ENCODE measurements around the gene TRIOBP.

TRIOBP gene

GRCh38 chr22:37820350-37820749 is 123.5 kb downstream of the TRIOBP start:
- Histone ChIP-seq H3K27me3 (ENCODE audit: insufficient read depth, low read length) (peaks cover 63% of the 10 kb centered on the region), H3K36me3 (ENCODE audit: insufficient read depth, low read depth, low read length) (peaks cover 8% of the 10 kb centered on the region; the same call in 1 of the 2 replicates), H3K4me1 (ENCODE audit: insufficient read depth, low read length) (peaks cover 14% of the 10 kb centered on the region; the same call in 1 of the 2 replicates), H3K9ac (ENCODE audit: low read depth, low read length) (no peak overlapping the region), H3K27ac (ENCODE audit: low read length) (no peak overlapping the region), H3K9me3 (ENCODE audit: insufficient read depth, low read depth, low read length) (no peaks in the 10 kb centered on the region), H3K4me3 (ENCODE audit: low read length) (no peak overlapping the region)

- H3K9me3 ChIP-seq (ENCODE audit: insufficient read depth, low read depth, low read length) = no peaks in the 10 kb centered on the region
- no peak overlapping the region; the same call in 1 of the 2 replicates for H3K4me3 ChIP-seq (ENCODE audit: low read length)
- H3K36me3 ChIP-seq (ENCODE audit: insufficient read depth, low read depth, low read length) = no peaks in the 10 kb centered on the region
- H3K27ac ChIP-seq (ENCODE audit: low read length) = no peak overlapping the region
- no peak overlapping the region for H3K9ac ChIP-seq (ENCODE audit: low read depth, low read length)
- peaks cover 14% of the 10 kb centered on the region; the same call in 1 of the 2 replicates for H3K4me1 ChIP-seq (ENCODE audit: insufficient read depth, low read length)
- H3K27me3 ChIP-seq (ENCODE audit: insufficient read depth, low read length) = peaks cover 72% of the 10 kb centered on the region
Measured at GRCh38 chr22:37822079-37822833, 125.4 kb downstream of the TRIOBP start.

- Histone ChIP-seq H3K4me1 (ENCODE audit: insufficient read depth, low read length) (peaks cover 14% of the 10 kb centered on the region; the same call in 1 of the 2 replicates), H3K9me3 (ENCODE audit: insufficient read depth, low read depth, low read length) (no peaks in the 10 kb centered on the region), H3K36me3 (ENCODE audit: insufficient read depth, low read depth, low read length) (no peaks in the 10 kb centered on the region), H3K27ac (ENCODE audit: low read length) (no peak within 1 kb of the TSS), H3K27me3 (ENCODE audit: insufficient read depth, low read length) (peaks cover 71% of the 10 kb centered on the region), H3K4me3 (ENCODE audit: low read length) (no peak within 1 kb of the TSS; the same call in 1 of the 2 replicates), H3K9ac (ENCODE audit: low read depth, low read length) (no peak within 1 kb of the TSS)
Measured at GRCh38 chr22:37823134-37823985, 126.5 kb downstream of the TRIOBP start, which contains the start of gene GALR3. Gene GALR3 (plus strand): TSS chr22:37823382. CDS start chr22:37823407, 25 bp downstream.

- peaks cover 55% of the 10 kb centered on the region for H3K27me3 ChIP-seq (ENCODE audit: insufficient read depth, low read length)
- H3K36me3 ChIP-seq (ENCODE audit: insufficient read depth, low read depth, low read length) = no peaks in the 10 kb centered on the region
- no peaks in the 10 kb centered on the region for H3K9me3 ChIP-seq (ENCODE audit: insufficient read depth, low read depth, low read length)
- H3K4me1 ChIP-seq (ENCODE audit: insufficient read depth, low read length) = peaks cover 11% of the 10 kb centered on the region; the same call in 1 of the 2 replicates
- H3K4me3 ChIP-seq (ENCODE audit: low read length) = peak overlapping the region; percentile 37; the same call in 1 of the 2 replicates
- no peak overlapping the region for H3K27ac ChIP-seq (ENCODE audit: low read length)
- H3K9ac ChIP-seq (ENCODE audit: low read depth, low read length) = no peak overlapping the region
Measured at GRCh38 chr22:37824674-37825641, 128.1 kb downstream of the TRIOBP start.
